Measurements from ENCODE around the gene TRMT2A. TPM values are rescaled to one million over a fixed set of nuclear protein-coding genes. Genes with fewer than 3 reads are reported as not detected.

TRMT2A gene
- total and polyA plus RNA-seq, 10 of the 15 experiments (the other 5 are each of a cell fraction or from before 2014, with no cell fraction given), result 0.29 to 97.0 (median 57.9) TPM

GRCh38 chr22:20063271-20064139, 53.5 kb downstream of the TRMT2A start:
- H3K36me3 ChIP-seq (ENCODE audit: control insufficient read depth in 2 of 2, insufficient read depth in 2 of 2, low read length in 1 of 2), result peaks cover 0 to 7% of the 10 kb centered on the region in 2 experiments; a peak in 3 of 4 replicates
- WGBS (ENCODE audit: insufficient coverage, insufficient replicate concordance, low lambda C conversion rate, missing lambda C conversion rate), result 95% methylated on average over 27 of the region's 27 CpGs
- no peak for FAIRE-seq

More at GRCh38 chr22:20063271-20064139, 53.5 kb downstream of the TRMT2A start:
- intact Hi-C loops (cut with micrococcal nuclease; ENCODE audit: unreplicated experiment) (no loop called here), in situ Hi-C loops (cut with MboI) (no loop called here)
- Histone ChIP-seq H3K27ac (ENCODE audit: control insufficient read depth, insufficient read depth) (no peak overlapping the region), H4K20me1 (ENCODE audit: control insufficient read depth, insufficient read depth) (no peaks in the 10 kb centered on the region), H3K27me3 (replicated peaks in 1 of 2; ENCODE audit: control insufficient read depth in 2 of 2, insufficient read depth in 2 of 2, low read length in 1 of 2) (no peaks in the 10 kb centered on the region), H2AFZ (ENCODE audit: control insufficient read depth, low read depth, low read length) (no peak overlapping the region), H3K4me2 (ENCODE audit: control insufficient read depth, insufficient read depth) (no peak overlapping the region), H3K9ac (ENCODE audit: control insufficient read depth, insufficient read depth, low read length) (no peak overlapping the region), H3K79me2 (ENCODE audit: control insufficient read depth, insufficient read depth, low read length) (no peaks in the 10 kb centered on the region), H3K4me1 (ENCODE audit: control insufficient read depth, insufficient read depth, low read length) (no peaks in the 10 kb centered on the region), H3K4me3 (no peak overlapping the region), H3K9me3 (replicated peaks; ENCODE audit: control insufficient read depth, insufficient read depth, low read length) (no peaks in the 10 kb centered on the region)
- ChIA-PET POLR2A (no interaction called here), CTCF (no interaction called here), RAD21 (ENCODE audit: unreplicated experiment) (no interaction called here), SMC1A (ENCODE audit: uncharacterized antibody, unreplicated experiment) (no interaction called here)
- no TSS peak for BruUV-seq (replicated peaks)
- DNase-seq (ENCODE audit: low read depth, low spot score), result no peak
- ATAC-seq, result no peak
- TF ChIP-seq, protein P1, sequence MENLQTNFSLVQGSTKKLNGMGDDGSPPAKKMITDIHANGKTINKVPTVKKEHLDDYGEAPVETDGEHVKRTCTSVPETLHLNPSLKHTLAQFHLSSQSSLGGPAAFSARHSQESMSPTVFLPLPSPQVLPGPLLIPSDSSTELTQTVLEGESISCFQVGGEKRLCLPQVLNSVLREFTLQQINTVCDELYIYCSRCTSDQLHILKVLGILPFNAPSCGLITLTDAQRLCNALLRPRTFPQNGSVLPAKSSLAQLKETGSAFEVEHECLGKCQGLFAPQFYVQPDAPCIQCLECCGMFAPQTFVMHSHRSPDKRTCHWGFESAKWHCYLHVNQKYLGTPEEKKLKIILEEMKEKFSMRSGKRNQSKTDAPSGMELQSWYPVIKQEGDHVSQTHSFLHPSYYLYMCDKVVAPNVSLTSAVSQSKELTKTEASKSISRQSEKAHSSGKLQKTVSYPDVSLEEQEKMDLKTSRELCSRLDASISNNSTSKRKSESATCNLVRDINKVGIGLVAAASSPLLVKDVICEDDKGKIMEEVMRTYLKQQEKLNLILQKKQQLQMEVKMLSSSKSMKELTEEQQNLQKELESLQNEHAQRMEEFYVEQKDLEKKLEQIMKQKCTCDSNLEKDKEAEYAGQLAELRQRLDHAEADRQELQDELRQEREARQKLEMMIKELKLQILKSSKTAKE (IDR thresholded peaks at IDR 0.05; ENCODE audit: low read depth, poor library complexity, severe bottlenecking), result no peak
- no peak for TF ChIP-seq TAF1 (IDR thresholded peaks at IDR 0.05; ENCODE audit: borderline replicate concordance, low read depth, low read length)
- TF ChIP-seq EGR1 (IDR thresholded peaks at IDR 0.05; ENCODE audit: borderline replicate concordance in 1 of 2, low read depth in 2 of 2, low read length in 2 of 2), result no peak
- TF ChIP-seq ETV6 (conservative IDR thresholded peaks at IDR 0.05 in 1 of 2, IDR thresholded peaks at IDR 0.05 in 1 of 2; ENCODE audit: borderline replicate concordance in 1 of 2, low read depth in 1 of 2), result no peak
- TF ChIP-seq ZSCAN29 (IDR thresholded peaks at IDR 0.05), result no peak
- TF ChIP-seq, protein P2, sequence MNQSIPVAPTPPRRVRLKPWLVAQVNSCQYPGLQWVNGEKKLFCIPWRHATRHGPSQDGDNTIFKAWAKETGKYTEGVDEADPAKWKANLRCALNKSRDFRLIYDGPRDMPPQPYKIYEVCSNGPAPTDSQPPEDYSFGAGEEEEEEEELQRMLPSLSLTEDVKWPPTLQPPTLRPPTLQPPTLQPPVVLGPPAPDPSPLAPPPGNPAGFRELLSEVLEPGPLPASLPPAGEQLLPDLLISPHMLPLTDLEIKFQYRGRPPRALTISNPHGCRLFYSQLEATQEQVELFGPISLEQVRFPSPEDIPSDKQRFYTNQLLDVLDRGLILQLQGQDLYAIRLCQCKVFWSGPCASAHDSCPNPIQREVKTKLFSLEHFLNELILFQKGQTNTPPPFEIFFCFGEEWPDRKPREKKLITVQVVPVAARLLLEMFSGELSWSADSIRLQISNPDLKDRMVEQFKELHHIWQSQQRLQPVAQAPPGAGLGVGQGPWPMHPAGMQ (IDR thresholded peaks at IDR 0.05; ENCODE audit: borderline replicate concordance), result no peak
- TF ChIP-seq, protein P3, sequence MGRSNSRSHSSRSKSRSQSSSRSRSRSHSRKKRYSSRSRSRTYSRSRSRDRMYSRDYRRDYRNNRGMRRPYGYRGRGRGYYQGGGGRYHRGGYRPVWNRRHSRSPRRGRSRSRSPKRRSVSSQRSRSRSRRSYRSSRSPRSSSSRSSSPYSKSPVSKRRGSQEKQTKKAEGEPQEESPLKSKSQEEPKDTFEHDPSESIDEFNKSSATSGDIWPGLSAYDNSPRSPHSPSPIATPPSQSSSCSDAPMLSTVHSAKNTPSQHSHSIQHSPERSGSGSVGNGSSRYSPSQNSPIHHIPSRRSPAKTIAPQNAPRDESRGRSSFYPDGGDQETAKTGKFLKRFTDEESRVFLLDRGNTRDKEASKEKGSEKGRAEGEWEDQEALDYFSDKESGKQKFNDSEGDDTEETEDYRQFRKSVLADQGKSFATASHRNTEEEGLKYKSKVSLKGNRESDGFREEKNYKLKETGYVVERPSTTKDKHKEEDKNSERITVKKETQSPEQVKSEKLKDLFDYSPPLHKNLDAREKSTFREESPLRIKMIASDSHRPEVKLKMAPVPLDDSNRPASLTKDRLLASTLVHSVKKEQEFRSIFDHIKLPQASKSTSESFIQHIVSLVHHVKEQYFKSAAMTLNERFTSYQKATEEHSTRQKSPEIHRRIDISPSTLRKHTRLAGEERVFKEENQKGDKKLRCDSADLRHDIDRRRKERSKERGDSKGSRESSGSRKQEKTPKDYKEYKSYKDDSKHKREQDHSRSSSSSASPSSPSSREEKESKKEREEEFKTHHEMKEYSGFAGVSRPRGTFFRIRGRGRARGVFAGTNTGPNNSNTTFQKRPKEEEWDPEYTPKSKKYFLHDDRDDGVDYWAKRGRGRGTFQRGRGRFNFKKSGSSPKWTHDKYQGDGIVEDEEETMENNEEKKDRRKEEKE (IDR thresholded peaks at IDR 0.05), result no peak
- TF ChIP-seq CBX3 (IDR thresholded peaks at IDR 0.05; ENCODE audit: borderline replicate concordance, low read depth), result no peak
- no peak for TF ChIP-seq ZNF687 (IDR thresholded peaks at IDR 0.05)

Data from GM12878 (cell line).